OCI-LY7 (cell line): Measurements from ENCODE around the gene LATS1. TPM values are rescaled to one million over a fixed set of nuclear protein-coding genes. Genes with fewer than 3 reads are reported as not detected.
"Not testable (repeated sequence)": the region's sequence is repeated elsewhere in the genome, so short reads cannot be mapped to it uniquely, and the experiment has no call there.

ENCODE experiments used
- BruUV-seq: library from RNA; stranded (reverse); fragments of 400-500 nt; replicated peaks from 2 replicates; lab custom pipeline; 2021; lab: Mats Ljungman, UMichigan
- CTCF ChIA-PET: fragments of 300-600 bp; sonication (Branson Sonifier 250); formaldehyde crosslinking; loops from one replicate; lab custom pipeline; 2022; ENCODE audit warnings: antibody characterized with exemption; ENCODE audit not compliant: unreplicated experiment; lab: Charles Lee
- POLR2A ChIA-PET: fragments of 300-600 bp; sonication (Branson Sonifier 250); formaldehyde crosslinking; loops from one replicate; lab custom pipeline; 2022; ENCODE audit warnings: antibody characterized with exemption; lab: Charles Lee
- DNase-seq: peaks from one replicate; pipeline ENCODE4 v3.0.0-alpha.2; 2015; ENCODE audit warnings: low spot score
- H2AFZ ChIP-seq: fragments of 200-600 bp; sonication (generic), shearing (Covaris generic); 2 replicates; pipeline ENCODE4 v1.6.1; 2014; ENCODE audit warnings: mild to moderate bottlenecking, antibody characterized with exemption, low read length, moderate library complexity
- H3K27ac ChIP-seq: fragments of 200-600 bp; sonication (generic); 2 replicates; pipeline ENCODE4 v1.5.1; 2014; ENCODE audit warnings: mixed run types, low read depth, mild to moderate bottlenecking, moderate library complexity, low read length, inconsistent platforms; ENCODE audit not compliant: poor library complexity, severe bottlenecking
- H3K36me3 ChIP-seq: fragments of 200-600 bp; sonication (generic); 2 replicates; pipeline ENCODE4 v1.6.1; 2014; ENCODE audit warnings: mild to moderate bottlenecking, antibody characterized with exemption, low read length, moderate library complexity, mixed read lengths; ENCODE audit not compliant: insufficient read depth
- H3K4me1 ChIP-seq: fragments of 200-600 bp; sonication (generic); 2 replicates; pipeline ENCODE4 v1.5.1; 2014; ENCODE audit warnings: mild to moderate bottlenecking, low read length; ENCODE audit not compliant: insufficient read depth, poor library complexity, severe bottlenecking
- H3K4me2 ChIP-seq: fragments of 200-600 bp; sonication (generic); 2 replicates; pipeline ENCODE4 v1.6.1; 2014; ENCODE audit warnings: mild to moderate bottlenecking, low read length
- H3K4me3 ChIP-seq: fragments of 200-600 bp; sonication (generic); 2 replicates; pipeline ENCODE4 v1.5.1; 2014; ENCODE audit warnings: mild to moderate bottlenecking, low read depth, low read length; ENCODE audit not compliant: poor library complexity, severe bottlenecking
- H3K79me2 ChIP-seq: fragments of 200-600 bp; sonication (generic); 2 replicates; pipeline ENCODE4 v1.6.1; 2016; ENCODE audit warnings: low read depth, mild to moderate bottlenecking, low read length, moderate library complexity, mixed read lengths; ENCODE audit not compliant: insufficient read depth
- H3K9me2 ChIP-seq: fragments of 200-600 bp; sonication (generic); 2 replicates; pipeline ENCODE4 v1.6.1; 2016; ENCODE audit warnings: mild to moderate bottlenecking, low read length, mixed read lengths; ENCODE audit not compliant: insufficient read depth
- H3K9me3 ChIP-seq: fragments of 200-600 bp; sonication (generic); 2 replicates; pipeline ENCODE4 v1.6.1; 2014; ENCODE audit warnings: mild to moderate bottlenecking, mixed run types, low read length, mixed read lengths
- H4K20me1 ChIP-seq: fragments of 200-600 bp; sonication (generic); 2 replicates; pipeline ENCODE4 v1.6.1; 2014; ENCODE audit warnings: mild to moderate bottlenecking, antibody characterized with exemption, low read length, moderate library complexity, mixed read lengths; ENCODE audit not compliant: insufficient read depth
- EZH2phosphoT487 ChIP-seq: fragments of 200-600 bp; sonication (generic); IDR thresholded peaks from 2 replicates; pipeline ENCODE4 v1.6.1; 2018; ENCODE audit warnings: low read depth, borderline replicate concordance, mild to moderate bottlenecking, mixed run types, antibody characterized with exemption, low read length, moderate library complexity, mixed read lengths
- intact Hi-C: fragments of 100-400 bp; cut with micrococcal nuclease; formaldehyde crosslinking; loops from one replicate; pipeline ENCODE4 v1.10.0; 2022; ENCODE audit not compliant: unreplicated experiment
- total RNA-seq, 2 experiments: library from RNA; depleted of rRNA in 1 of 2; stranded (reverse); fragments of >200 nt in 1 of 2; shearing (Covaris generic) in 1 of 2; gene quantifications; 2 replicates each; pipeline ENCODE4 v1.2.3, GENCODE V29; 2014 to 2022
- TF ChIP-seq, protein P1 (sequence below): fragments of 200-600 bp; sonication (generic); conservative IDR thresholded peaks from 2 replicates; pipeline ENCODE4 v1.5.1; 2014; ENCODE audit warnings: mild to moderate bottlenecking, antibody characterized with exemption, low read length, moderate library complexity, mixed read lengths

LATS1 gene
- total RNA-seq, 2 experiments from 2014 or later = 23.1 to 30.3 TPM

DNA sequence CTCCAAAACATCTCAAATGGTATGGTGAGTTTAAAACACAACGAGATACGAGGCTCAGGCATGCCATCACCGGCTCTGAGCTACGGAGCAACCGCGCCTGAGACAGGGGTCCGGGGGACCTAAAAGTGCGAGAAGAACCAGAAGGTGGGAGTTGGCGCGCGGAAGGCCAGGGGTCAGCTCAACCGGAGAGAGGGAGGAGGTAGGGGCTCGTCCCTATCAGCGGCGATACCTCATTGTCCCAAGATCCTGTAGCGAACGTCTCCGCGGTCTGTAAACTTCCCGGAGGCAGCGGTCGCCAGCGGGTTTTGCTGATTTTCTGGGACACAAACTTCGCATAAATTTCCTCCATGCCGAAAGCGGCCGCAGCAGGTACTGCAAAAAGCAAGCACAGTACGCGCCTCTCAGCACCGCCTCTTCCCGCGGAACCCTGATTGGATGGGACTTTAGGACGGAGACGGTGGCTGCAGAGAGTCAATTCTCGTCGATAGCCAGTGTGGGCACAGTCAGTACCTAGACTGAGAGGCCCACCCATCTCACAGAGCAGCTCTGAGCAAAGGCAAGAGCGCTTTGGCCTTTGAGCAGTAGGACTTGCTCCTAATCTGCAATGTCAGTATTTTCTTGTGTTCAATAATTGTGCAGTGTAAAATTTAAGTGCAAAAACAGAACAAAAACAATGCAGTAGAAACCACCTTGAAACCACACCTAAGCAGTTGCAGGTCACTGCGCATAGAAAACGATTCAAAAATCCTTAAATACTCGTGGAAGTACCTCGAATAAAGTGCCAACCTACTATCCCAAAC, 28.4 kb upstream of the LATS1 start, which contains the start of gene NUP43:
NUP43 (minus strand) TSS at position 383 of the 800 bp plus-strand sequence; CDS start at position 349, 34 bp downstream.
- peak within 1 kb of the TSS; percentile 83 for H3K4me2 ChIP-seq
- TF ChIP-seq, protein P1, sequence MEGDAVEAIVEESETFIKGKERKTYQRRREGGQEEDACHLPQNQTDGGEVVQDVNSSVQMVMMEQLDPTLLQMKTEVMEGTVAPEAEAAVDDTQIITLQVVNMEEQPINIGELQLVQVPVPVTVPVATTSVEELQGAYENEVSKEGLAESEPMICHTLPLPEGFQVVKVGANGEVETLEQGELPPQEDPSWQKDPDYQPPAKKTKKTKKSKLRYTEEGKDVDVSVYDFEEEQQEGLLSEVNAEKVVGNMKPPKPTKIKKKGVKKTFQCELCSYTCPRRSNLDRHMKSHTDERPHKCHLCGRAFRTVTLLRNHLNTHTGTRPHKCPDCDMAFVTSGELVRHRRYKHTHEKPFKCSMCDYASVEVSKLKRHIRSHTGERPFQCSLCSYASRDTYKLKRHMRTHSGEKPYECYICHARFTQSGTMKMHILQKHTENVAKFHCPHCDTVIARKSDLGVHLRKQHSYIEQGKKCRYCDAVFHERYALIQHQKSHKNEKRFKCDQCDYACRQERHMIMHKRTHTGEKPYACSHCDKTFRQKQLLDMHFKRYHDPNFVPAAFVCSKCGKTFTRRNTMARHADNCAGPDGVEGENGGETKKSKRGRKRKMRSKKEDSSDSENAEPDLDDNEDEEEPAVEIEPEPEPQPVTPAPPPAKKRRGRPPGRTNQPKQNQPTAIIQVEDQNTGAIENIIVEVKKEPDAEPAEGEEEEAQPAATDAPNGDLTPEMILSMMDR = peak; percentile 67
- TF ChIP-seq EZH2phosphoT487 = no peak
- H2AFZ ChIP-seq = peak within 1 kb of the TSS; percentile 83
- H3K9me2 ChIP-seq = no peaks in the 10 kb centered on the region
- peaks cover 25% of the 10 kb centered on the region for H3K36me3 ChIP-seq
- peaks cover 24% of the 10 kb centered on the region for H3K4me1 ChIP-seq
- DNase-seq = peak; percentile 96
- H3K27ac ChIP-seq = peak within 1 kb of the TSS; percentile 74
- ChIA-PET CTCF (interaction anchor here (0.6 to 1.3 kb wide), 4 partner anchors 28 to 89 kb away, joined by 3 read pairs; no protein-coding TSS in a partner anchor), POLR2A (interaction anchor here (0.5 to 1.5 kb wide), 7 partner anchors 10 to 185 kb away, joined by 3 to 5 read pairs (median 3); partner anchors contain the start of gene LATS1)
- intact Hi-C loops = loop anchor here (5.0 kb wide), 1 partner anchor 99 kb away; the partner anchor contains the start of gene KATNA1
- no peaks in the 10 kb centered on the region for H3K9me3 ChIP-seq
- H3K79me2 ChIP-seq = peaks cover 50% of the 10 kb centered on the region
- no peaks in the 10 kb centered on the region; the same call in 1 of the 2 replicates for H4K20me1 ChIP-seq
- peak within 1 kb of the TSS; percentile 80 for H3K4me3 ChIP-seq
- BruUV-seq = no TSS peak

DNA sequence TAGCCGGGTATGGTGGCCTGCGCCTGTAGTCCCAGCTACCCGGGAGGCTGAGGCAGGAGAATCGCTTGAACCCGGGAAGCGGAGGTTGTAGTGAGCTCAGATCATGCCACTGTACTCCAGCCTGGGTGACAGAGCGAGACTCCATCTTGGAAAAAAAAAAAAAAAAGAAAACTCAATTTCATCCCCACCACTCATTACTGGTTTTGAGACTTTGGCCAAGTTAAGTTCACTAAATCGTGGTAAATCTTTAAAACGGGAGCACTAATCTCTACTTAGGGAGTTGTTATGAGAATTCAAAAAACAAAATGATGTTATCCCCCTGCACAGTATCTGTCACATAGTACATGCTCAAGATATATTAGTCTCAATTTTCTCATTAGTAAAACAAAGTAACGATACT, 27.4 kb upstream of the LATS1 start:
- intact Hi-C loops = loop anchor here (5.0 kb wide), 1 partner anchor 98 kb away; the partner anchor contains the start of gene KATNA1
- CTCF ChIA-PET = interaction anchor here (1.3 kb wide), 1 partner anchor 77 kb away, joined by 3 read pairs; no protein-coding TSS in a partner anchor
- peak overlapping the region; percentile 80 for H3K4me3 ChIP-seq

DNA sequence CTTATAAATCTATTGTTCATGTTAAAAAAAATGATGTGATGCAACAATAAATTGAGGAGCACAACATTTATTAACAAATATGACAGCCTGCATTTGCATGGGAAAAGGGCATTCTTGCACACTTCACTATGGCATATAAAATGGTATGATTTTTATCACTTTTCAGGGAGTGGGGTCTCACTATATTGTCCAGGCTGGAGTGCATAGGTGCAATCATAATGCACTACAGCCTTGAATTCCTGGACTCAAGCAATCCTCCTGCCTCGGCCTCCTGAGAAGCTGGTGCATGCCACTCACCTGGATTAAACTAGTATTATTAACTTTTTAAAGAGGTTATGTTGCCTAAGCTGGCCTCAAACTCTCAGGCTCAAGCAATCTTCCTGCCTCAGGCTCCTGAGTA, 17.0 kb upstream of the LATS1 start:
- H3K27ac ChIP-seq = no peak overlapping the region
- ChIA-PET CTCF (no interaction called here), POLR2A (interaction anchor here (0.7 to 1.3 kb wide), 6 partner anchors 10 to 710 kb away, joined by 3 to 6 read pairs (median 4); partner anchors contain the start of gene LATS1)
- BruUV-seq = no TSS peak
- peaks cover 94% of the 10 kb centered on the region for H3K36me3 ChIP-seq
- no peak overlapping the region for H3K4me3 ChIP-seq
- H3K9me3 ChIP-seq = no peaks in the 10 kb centered on the region
- H3K4me1 ChIP-seq = no peaks in the 10 kb centered on the region
- no peaks in the 10 kb centered on the region for H3K79me2 ChIP-seq
- H4K20me1 ChIP-seq = no peaks in the 10 kb centered on the region
- no peaks in the 10 kb centered on the region for H3K9me2 ChIP-seq
- TF ChIP-seq, protein P1 = no peak
- TF ChIP-seq EZH2phosphoT487 = no peak
- H2AFZ ChIP-seq = no peak overlapping the region
- no peak overlapping the region for H3K4me2 ChIP-seq
- DNase-seq = no peak
- intact Hi-C loops = no loop called here

More for the DNA sequence above, 27.4 kb upstream of the LATS1 start:
- H4K20me1 ChIP-seq, H3K9me3 ChIP-seq, BruUV-seq, H2AFZ ChIP-seq, H3K9me2 ChIP-seq, H3K27ac ChIP-seq, DNase-seq: not testable (repeated sequence)
- Histone ChIP-seq H3K4me1 (peaks cover 16% of the 10 kb centered on the region), H3K4me2 (peak overlapping the region; percentile 83), H3K79me2 (peaks cover 39% of the 10 kb centered on the region), H3K36me3 (peaks cover 35% of the 10 kb centered on the region)
- POLR2A ChIA-PET = interaction anchor here (0.5 to 1.6 kb wide), 7 partner anchors 8 to 100 kb away, joined by 3 to 4 read pairs (median 3); no protein-coding TSS in a partner anchor
